Activated T-cell treated with anti-CD3 and anti-CD28 coated beads for 4 hours (primary cell): ENCODE results near the gene SLC1A3.

ENCODE experiments used
- DNase-seq: peaks from one replicate; pipeline ENCODE4 v3.0.0-alpha.2; 2020

Gene SLC1A3

DNA sequence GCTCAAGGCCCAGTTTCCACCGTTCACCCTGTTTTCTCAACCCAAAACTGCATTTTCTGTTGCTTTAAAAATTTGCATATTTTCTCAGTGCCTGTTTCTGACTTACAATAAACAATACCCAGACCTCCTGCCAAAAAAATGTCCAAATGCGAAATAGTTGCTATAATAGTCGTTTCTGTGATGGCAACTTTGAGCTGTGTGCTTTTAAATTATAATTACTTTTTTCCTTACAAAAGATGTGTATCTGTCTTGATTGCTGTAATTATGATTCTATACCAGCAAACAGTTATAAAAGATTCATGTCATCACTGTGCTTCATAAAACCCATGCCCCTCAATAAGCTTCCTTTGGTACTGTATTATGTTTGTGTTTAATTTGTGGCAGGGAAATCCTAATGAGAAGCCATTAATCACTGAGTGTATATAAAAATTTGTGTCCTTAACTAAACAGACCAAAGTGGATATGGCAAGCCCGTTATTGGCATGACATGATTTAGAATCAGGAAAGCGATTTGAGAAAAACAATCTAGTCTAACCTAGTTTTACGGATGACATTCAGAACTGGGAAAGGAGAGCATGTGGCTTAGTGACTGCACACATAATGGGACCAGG lies 5.4 kb upstream of the SLC1A3 start:
- DNase-seq: no peak

DNA sequence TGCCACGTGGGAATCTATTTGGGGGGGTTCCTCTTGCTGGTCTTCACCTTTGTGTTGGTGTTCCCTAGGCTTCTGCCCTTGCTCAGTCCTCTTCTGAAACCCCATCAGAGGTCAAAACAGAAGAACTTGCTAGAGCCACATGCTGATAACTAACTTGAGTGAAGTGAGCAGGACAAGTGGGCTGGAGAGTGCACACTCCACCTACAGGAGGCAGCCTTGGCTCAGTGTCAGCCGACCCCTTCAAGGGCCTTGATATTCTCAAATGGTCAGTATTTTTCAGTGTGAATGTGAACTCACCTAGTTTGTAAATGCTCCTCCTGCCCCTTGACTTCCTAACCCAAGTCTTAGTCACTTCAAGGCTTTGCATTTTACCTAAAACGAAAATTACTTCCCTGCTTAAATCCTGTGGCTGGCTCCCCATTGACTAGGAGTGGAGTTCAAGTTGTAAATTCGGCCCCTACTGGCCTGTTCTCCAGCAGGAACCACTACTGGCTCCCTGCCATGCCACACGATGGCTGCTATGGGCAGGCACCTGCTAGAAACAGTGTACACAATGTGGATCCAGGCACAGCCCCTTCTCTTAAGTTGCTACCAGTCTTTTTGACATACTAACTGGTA lies 3.6 kb upstream of the SLC1A3 start:
- no peak for DNase-seq

DNA sequence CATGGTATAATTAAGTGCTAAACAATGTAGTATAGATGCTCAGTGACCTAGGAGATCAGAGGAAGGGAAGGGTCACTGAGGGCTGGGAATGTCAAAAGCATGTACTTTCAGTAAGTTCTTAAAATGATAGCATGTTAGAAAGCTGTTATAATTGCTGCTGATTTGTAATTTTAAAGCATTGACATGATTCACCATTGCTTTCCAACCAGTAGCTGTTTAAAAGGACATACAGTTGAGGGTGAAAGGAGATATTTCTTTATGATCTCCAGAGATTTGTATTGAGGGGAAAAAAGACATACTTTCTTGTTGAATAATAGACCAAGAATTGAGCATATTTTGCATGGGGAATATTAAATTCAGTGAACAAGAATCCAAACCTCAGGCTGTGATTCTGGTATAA lies 1.2 kb upstream of the SLC1A3 start:
- DNase-seq: no peak

DNA sequence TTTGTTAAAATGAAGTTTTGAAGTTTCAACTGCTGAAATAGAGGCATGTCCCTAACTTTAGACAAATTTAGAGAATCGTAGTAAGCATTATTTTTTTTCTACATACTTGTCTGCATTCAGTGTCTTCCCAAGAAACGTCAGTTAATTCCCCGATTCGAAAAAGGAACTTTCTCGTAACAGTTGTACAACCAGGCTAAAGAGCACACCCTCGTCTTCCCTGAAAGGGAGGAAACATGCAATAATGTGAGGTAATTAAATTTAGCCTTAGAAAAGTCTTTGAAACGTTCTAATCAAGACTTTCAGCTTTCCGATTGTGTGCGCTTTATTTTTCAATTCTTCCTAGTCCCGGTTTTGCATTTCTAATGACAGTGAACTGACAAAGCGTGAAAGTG lies 374 bp upstream of the SLC1A3 start:
- DNase-seq: no peak

DNA sequence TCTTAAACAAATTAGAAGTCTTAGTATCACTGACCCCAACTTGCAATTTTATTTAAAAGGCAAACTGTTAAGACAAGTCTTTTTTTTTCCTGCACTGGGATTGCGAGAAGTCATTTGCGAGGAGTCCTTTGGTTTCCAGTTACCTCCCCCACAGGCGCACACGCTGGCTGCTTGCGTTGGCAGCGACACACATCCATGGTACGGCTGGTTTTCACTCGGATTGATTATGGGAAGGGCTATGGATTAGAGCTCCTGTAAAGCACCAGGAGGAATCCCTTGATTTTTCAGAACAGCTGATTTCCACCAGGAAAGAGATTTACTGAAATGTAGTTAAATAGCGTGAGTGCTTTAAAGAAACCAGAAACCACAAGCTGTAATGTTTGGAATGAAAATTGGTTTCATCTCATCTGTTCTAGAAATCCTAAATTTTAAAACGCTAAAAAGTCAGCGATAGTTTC lies 737 bp downstream of the SLC1A3 start:
- no peak for DNase-seq

DNA sequence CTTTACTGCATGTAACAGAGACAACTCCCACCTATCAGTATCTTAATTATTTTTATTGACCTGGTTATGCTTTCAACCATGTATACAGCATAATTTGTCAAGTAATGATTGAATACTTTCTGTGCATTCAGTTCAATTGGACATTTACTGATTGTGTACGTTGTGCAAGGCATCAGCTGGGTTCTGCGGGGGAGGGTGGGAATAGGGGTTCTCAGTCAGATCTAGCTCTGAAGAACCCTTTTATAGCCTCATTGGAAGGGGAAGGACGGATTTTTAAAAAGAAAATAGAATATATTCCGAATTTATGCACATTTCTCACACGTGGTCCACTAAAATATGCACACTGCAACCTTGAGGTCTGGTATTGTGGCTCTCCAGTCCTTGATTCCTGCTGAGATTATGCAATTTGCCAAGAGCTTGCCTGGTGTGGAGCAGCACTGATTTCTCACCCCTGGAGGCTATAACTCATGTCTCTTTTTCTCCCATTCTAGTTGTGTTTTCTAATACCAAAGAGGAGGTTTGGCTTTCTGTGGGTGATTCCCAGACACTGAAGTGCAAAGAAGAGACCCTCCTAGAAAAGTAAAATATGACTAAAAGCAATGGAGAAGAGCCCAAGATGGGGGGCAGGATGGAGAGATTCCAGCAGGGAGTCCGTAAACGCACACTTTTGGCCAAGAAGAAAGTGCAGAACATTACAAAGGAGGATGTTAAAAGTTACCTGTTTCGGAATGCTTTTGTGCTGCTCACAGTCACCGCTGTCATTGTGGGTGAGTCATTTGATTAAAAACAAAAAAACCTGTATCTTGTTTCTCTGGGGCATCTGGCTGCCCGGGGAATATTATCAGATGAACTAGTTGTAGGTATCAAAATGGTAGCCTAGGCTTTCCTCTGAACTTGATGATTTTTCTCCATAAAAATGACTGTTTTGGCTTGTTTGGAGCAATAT lies 1.7 kb downstream of the SLC1A3 start:
- no peak for DNase-seq

DNA sequence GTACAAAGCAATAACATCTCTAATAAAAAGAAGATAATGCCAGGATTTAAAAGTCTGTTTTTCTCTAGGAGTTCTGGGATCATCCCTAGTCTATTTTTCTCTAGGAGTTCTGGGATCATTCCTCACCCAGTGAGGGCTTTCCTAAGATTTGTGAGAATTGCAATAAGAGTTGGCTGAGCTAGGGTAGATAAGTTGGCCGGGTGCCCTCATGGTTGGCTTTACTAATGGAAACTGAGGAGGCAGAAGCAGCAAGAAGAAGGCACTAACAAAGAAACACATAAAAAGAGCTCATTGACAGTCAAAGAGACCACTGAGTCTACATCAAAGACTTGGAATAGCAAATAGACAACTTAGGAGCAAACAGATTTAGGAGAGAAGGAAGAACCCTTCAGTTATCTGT lies 4.2 kb downstream of the SLC1A3 start:
- DNase-seq: no peak

DNA sequence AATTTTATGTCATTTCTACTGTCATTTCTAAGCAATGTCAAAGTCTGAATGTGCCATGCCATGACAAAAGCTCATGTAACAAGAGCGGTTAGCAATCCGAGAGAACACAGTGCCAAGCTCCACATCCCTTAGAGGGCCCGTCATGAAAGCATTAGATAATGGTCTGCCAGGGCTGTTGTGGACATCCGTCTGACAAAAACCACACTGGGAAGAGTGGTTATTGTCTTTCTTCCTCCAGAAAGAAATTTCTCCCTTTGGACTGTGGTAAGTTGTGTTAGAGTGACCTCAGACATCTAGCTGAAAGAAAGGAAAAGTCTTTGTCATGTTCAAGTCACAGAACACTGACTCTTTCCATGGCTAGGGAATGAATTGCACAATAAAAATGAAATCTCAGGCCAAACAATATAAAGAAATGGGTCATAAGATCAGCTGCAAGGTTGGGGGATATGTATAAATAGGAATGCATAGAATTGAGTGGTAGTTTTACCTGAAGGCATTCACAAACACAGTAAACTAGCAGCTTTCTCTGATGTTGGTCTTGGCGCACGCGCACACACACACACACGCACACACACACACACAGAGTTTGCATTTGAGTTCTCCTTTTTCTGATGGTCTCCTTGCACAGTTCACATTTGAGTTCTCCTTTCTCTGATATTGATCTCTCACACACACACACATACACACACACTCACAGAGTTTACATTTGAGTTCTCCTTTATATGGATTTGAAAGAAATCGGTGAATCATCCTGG lies 5.3 kb downstream of the SLC1A3 start:
- no peak for DNase-seq

DNA sequence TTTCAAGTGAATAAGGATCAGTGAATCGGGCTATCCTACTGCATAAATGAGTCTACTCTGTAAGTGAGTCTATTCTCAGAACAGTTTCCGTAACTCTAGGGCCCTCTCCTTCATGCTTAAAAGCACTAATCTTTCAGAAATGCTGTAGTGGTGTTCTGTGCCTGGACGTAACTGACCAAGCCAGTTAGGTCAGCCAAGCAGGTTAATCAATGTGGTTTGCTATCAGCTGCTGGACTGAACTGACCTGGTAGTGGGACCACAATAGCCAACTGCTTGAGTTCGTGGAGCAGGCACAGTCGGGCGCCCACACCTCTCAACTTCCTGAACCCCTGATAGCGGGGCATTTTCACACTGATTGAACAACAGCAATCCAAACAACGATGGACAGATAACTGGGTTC lies 6.8 kb downstream of the SLC1A3 start:
- no peak for DNase-seq

DNA sequence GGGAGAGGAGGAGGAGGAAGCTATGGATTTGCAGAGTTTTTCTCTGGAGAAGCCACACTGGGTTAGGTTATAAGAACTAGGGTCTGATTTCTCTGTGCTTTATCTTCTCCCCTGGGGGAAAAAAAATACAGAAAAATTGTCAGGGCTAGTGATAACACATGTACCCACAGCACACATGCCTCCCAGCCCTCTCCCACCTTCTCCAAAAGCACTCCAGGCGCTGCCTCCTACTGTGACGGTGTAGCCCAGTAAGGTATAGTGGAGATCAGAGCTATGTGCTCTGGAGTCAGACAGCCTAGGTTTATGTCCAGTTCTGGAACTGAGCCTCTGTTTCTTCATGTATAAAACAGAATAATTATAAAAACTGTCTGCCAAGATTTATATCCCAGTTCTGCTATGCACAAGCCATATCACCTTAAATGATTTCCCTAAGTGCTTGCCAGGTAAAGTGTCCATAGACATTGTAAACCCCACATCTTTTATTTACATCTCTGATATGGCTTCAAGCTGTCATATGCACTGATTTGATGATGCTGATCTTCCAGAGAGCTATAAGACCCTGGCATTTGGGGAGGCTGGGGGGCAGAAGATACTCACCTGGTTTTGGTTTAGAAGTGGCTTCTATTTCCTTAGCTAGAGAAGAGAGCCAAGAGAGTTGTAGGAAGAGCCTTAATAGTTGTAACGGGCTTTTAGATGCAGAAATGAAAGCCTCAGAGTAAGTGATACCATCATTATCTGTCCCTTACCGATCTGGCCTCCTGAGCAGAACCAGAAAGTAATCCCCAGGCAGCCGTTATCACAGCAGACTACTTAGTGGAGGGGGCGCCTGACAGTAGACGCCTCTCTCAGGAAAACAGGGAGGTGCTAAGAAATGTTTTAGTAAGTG lies 7.6 kb downstream of the SLC1A3 start:
- no peak for DNase-seq

DNA sequence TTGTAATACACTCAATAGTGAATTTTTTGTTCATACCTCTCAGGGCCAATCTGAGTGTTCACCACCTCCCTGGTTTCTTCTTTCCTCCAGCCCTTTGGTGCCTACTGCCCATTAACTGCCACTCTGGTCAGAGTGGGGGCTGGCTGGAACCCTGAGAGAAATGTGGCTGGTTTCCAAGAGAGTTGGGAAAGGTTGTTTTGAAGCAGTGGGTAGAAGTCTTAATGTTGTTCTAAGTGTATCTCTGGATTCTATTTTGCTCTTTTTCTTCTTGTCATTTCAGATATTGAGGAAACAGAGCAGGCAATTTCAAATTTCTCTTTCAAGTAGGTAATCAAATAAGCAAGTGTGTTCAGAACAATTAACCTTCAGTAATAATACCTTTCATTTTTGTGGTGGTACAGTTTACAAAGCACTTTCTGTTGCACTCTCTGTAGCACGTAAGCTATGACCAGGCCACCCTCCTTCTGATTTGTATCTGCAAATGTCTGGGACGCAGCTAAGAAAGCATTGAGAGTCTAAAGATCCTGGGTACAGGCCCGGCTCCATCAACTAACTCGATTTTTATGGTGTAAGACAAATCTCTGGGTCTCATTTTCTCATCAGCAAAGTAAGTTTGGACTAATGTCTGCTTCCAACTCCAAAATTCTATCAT lies 8.4 kb downstream of the SLC1A3 start:
- DNase-seq: no peak

DNA sequence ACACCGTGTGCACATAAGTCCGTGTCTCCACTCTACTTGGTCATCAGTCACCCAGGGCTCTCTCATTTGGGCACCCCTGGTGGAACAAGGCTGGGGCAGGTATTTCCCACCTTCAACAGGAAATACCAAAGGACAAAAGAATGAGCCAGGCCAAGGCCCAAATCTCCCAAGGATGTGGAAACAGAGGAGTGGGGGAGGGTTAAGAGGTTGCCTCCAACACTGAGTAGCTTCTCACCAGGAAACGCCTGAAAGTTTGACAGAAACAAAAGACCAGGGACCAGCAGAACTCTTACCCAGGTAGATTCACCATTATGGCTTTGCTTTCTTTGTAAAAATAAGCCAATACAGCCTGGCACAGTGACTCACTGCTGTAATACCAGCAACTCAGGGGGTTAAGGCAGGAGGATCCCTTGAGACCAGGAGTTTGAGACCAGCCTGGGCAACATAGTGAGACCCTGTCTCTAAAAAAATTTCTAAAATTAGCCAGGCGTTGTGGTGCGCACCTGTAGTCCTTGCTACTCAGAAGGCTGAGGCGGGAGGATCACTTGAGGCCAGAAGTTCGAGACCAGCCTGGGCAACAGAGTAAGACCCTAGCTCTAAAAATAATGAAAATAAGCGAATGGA lies 12.7 kb downstream of the SLC1A3 start:
- no peak for DNase-seq

DNA sequence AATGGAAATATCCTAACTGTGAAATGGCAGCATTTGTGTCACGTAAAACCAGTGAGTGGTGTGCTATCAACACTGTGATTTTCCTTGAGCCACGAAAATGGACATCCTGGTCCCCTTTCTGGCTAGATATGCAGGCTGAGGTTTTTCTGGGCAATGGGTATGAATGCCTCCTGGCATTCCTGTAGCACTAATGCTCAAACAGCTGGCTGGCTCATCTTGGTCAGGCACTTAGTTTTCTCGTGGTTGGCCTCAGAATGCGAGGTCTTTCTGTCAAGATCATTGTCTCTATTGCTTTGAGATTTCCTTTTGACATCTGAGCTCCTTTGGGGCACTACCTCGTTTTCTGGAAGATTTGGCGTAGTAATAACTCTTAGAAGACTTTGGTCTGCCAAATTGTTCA lies 15.6 kb downstream of the SLC1A3 start:
- DNase-seq: no peak

DNA sequence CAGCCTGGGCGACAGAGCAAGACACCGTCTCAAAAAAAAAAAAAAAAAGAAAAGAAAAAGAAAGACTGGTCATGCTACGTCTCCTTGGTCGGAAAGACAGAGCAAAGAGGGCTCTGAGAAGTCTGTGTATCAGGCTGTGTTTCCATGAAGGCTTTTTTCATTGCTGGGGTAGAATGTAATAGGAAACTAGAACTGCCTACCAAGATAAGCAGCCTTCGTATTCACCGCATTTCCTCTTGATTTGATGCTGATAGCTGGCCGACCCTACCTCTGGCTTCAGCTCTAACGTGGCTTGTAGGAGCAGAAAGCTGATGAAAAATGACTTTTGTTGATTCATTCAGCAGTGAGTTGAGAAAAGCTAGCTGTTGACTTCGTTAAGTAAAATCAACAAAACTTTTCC lies 17.4 kb downstream of the SLC1A3 start:
- no peak for DNase-seq

DNA sequence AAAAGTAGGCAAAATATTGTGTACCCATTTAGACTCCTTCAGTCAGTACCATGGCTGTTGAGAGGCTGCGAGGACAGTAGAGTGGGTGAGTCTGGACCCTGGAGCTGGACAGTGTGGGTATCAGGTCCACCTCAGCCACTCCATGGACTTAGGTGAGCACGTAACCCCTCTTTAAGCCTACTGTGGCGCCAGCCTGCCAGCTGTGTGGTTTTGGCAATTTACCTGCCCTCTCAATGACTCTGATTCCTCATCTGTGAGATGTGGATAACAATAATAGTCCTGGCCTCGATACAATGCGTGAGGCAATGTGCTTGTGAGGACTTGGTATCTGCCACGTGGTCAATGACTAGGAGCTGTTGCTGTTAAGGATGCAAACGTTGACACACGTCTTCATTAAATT lies 17.9 kb downstream of the SLC1A3 start:
- no peak for DNase-seq

DNA sequence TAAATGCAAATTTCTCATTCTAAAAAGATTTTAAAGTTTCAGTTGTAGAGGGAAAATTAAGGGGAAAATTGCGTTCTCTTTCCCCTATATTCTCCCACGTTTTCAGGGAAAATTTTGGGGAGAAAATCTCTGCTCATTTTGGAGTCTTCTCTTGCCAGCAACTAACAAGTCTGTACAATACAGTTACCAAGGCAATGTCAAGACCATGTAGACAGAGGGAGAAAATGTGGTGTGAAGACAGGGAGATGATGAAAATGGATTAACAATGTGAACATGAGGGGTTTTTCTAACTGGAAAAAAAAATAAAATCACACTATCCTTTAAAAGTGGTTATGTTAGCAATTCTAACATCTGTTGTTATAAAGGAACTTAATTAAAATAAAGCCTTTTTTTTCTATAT lies 22.3 kb downstream of the SLC1A3 start:
- no peak for DNase-seq

DNA sequence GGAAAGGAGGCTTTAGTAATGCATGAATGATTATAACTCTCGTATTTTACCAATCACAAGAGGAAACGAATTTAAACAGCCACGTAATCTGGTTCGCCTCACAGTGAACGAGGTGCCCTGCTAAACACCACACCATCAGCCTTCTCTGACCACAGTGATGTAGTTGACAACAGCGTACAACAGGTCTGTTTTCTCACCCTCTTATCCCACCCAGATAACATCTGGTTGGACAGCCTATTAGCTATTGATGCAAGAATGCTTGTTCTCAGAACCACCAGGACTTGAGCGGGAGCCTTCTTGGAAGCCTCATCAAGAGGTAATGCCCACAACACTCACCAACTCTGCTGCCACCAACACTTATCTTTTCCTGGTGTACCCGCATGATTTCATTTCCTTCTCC lies 23.3 kb downstream of the SLC1A3 start:
- DNase-seq: no peak

DNA sequence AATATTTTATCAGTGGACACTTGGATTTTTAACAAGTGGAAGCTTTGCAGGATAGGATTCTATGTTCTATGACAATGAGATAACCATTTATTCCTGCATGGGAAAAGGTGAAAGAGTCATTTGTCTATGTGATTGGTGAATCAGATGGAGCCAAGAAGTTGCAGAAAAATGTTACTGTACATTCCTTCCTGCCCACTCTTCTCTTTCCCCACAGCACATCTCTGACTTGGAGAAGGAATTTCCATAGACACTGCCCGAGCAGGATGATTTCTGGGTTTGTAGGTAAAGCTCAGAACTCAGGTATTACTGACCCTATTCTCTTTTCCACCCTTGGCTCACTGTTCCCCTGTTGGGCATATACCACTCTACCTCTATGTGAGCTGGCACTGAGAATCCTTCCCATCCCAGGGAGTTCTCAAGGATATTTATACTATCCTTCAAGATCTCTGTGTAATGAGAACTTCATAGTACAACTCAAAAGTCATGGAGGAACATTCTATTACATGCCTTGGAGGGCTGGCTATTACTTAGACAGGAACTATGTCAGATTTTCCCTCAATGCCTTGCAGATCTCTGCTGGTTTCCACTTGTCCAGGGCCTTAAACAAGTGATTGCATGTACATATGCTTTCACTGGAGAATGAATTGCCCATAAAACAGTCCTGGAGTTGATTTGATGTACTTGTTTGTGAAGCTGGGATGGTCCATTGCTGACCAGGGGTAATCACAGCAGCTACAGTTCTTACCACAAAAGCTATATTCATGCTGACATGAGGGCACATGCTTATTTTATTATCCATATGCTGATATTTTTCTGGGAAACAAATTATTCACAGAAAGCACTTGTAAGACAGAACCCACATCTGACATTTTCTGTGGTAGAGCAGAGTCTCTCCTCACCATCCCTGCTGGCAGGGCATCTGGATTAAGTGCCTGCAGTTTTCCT lies 24.1 kb downstream of the SLC1A3 start:
- DNase-seq: no peak

DNA sequence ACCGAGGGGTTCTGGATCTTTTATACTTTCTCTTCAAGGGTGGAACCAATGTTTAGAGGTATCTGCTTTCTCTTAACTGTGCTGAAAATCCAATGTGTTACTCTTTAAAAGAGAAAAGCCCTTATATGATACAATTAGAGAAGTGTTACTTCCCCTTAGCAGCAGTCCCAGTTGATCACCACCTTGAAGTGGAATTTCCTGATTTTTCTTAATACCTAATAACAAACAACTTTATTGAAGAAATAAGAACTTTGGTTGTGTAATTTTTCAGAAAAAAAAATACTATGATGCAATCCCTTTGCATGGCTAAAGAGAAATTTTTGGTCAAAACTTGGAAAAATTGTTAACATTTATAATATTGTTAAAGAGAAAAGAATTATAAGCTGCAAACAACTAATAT lies 24.7 kb downstream of the SLC1A3 start:
- DNase-seq: no peak
